Measurements from ENCODE around the gene ZDHHC11B. TPM values are rescaled to one million over a fixed set of nuclear protein-coding genes. Genes with fewer than 3 reads are reported as not detected.

ZDHHC11B gene
- total and polyA plus RNA-seq, 2 experiments from 2014 or later, result 4.2 to 4.4 TPM

DNA sequence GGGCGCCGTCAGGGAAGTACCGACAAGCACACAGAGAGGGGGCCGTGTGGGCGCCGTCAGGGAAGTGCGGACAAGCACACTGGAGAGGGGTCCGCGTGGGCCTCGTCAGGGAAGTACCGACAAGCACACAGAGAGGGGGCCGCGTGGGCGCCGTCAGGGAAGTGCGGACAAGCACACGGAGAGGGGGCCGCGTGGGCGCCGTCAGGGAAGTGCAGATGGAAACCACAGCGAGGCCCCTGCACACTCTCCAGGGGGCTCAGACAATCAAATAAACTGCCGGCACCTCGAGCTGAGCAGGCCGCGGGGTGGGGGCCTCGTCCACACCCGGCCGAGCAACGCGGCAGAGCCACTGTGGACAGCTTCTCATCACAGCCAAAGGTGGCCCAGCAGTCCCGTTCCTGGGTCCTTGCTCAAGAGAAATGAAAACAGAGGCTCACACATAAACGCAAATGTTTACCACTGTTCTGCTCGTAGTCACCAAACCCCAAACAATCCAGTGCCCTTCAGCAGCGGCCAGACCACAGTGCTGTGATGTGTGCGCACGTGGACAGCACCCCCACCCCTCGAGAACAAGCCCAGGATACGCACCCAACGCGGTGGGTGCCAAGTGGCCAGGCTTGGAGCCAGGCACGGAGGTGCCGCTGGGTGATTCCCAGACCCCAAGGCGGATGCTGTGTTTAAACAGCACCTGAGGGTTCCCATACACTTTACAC is 116.1 kb downstream of the ZDHHC11B start:
- Histone ChIP-seq H3K9me3 (ENCODE audit: low read depth) (no peaks in the 10 kb centered on the region), H3K4me3 (no peak overlapping the region), H3K36me3 (no peaks in the 10 kb centered on the region), H3K27ac (no peak overlapping the region), H3K4me1 (ENCODE audit: low read depth) (peaks cover 8% of the 10 kb centered on the region), H3K27me3 (no peaks in the 10 kb centered on the region)
- DNase-seq (ENCODE audit: low read depth in 1 of 2, low spot score in 1 of 2), result no peak
- TF ChIP-seq, protein P1, sequence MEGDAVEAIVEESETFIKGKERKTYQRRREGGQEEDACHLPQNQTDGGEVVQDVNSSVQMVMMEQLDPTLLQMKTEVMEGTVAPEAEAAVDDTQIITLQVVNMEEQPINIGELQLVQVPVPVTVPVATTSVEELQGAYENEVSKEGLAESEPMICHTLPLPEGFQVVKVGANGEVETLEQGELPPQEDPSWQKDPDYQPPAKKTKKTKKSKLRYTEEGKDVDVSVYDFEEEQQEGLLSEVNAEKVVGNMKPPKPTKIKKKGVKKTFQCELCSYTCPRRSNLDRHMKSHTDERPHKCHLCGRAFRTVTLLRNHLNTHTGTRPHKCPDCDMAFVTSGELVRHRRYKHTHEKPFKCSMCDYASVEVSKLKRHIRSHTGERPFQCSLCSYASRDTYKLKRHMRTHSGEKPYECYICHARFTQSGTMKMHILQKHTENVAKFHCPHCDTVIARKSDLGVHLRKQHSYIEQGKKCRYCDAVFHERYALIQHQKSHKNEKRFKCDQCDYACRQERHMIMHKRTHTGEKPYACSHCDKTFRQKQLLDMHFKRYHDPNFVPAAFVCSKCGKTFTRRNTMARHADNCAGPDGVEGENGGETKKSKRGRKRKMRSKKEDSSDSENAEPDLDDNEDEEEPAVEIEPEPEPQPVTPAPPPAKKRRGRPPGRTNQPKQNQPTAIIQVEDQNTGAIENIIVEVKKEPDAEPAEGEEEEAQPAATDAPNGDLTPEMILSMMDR (IDR thresholded peaks at IDR 0.05; ENCODE audit: low read depth, low read length), result no peak

DNA sequence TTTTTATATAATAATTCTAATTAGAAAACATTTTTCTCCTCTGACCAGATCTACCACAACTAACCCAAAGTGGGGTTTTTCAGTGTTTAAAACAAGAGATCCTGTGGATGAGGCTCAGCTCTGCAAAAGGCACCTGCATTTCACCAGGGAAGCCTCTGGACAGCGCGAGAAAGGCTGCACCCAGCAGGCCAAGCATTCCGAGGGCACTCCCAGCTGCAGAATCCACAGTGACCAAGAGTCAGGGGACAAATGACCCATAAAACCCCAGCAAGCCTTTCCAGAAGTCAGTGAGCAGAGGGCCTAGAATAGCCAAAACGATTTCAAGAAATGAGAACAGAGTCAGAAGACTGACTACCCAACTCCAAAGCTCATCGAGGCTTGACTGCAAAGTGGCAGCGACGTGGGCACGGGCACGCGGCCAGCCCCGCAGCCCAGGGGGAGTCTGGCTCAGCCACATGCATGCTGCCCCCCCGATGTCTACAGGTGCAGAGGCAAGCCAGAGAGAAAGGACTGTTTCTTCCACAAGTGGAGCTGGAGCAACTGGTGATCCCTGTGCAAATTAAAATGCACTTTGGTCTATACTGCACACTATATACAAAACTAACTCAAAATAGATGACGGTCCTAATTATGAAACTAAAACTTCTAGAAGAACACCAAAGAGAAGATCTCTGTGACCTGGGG is 117.6 kb downstream of the ZDHHC11B start:
- Histone ChIP-seq H3K4me1 (ENCODE audit: low read depth) (no peaks in the 10 kb centered on the region), H3K9me3 (ENCODE audit: low read depth) (no peaks in the 10 kb centered on the region), H3K36me3 (no peaks in the 10 kb centered on the region), H3K4me3 (no peak overlapping the region), H3K27me3 (no peaks in the 10 kb centered on the region), H3K27ac (no peak overlapping the region)
- DNase-seq (ENCODE audit: low read depth in 1 of 2, low spot score in 1 of 2), result no peak
- TF ChIP-seq, protein P1 (IDR thresholded peaks at IDR 0.05; ENCODE audit: low read depth, low read length), result no peak

DNA sequence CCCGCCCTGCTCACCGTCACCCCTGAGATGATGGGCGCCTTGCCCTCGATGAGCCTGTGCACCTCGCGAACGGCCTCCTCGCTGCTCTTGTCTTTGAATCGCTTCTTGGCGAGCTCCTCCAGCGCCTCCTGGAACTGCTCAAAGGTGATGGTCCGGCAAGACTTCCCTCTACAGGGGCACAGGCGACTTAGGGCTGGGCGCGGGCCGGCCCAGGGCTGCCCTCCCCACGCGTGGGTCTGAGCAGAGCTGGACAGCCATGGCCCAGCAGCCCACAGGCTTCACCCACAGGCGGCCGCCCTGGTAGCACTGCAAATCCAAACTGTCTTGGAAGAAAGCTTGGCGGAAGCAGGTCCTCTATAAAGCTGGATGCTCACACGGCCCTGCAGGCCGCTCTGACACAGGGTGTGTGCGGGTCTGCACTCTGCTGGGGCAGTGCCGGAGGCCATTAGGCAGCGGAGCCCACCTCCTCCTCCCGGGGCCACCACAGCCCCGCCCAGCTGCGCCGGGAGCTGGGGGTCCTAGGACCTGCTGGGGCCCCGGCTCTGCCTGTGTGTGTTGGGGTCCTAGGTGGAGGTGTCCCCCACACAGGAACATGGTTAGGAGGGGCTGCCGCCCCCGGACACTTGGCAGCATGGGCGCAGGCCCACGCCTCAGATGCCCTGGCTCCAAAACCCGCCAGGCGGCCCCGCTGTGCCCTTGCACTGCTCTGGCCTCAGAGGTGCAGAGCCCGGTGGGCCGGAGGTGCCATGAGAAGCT is 118.4 kb downstream of the ZDHHC11B start:
- no peak overlapping the region for H3K4me3 ChIP-seq
- no peak overlapping the region for H3K27ac ChIP-seq
- H3K27me3 ChIP-seq, result no peaks in the 10 kb centered on the region
- TF ChIP-seq, protein P1 (IDR thresholded peaks at IDR 0.05; ENCODE audit: low read depth, low read length), result no peak
- no peaks in the 10 kb centered on the region for H3K36me3 ChIP-seq
- no peak for DNase-seq (ENCODE audit: low read depth in 1 of 2, low spot score in 1 of 2)
- no peaks in the 10 kb centered on the region for H3K9me3 ChIP-seq (ENCODE audit: low read depth)
- H3K4me1 ChIP-seq (ENCODE audit: low read depth), result no peaks in the 10 kb centered on the region

DNA sequence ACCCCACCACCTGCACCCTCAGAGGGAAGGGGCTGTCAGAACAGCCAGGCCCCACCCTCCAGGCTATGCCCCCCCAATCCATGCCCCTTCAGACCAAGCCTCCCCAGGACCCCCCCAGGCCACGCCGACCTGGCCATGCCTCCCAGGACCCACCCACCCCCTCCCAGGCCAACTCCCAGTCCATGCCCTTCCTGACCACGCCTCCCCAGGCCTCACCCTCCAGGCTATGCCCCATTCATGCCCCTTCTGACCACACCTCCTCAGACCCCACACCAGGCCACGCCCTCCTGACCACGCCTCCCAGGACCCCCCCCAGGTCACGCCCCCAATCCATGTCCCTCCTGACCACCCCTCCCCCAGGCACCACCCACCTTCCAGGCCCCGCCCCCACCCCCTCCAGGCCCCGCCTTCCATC is 119.0 kb downstream of the ZDHHC11B start:
- no peaks in the 10 kb centered on the region for H3K4me1 ChIP-seq (ENCODE audit: low read depth)
- TF ChIP-seq, protein P1 (IDR thresholded peaks at IDR 0.05; ENCODE audit: low read depth, low read length), result no peak
- no peak overlapping the region for H3K27ac ChIP-seq
- no peaks in the 10 kb centered on the region for H3K27me3 ChIP-seq
- H3K36me3 ChIP-seq, result no peaks in the 10 kb centered on the region
- no peak overlapping the region for H3K4me3 ChIP-seq
- DNase-seq (ENCODE audit: low read depth in 1 of 2, low spot score in 1 of 2), result no peak
- H3K9me3 ChIP-seq (ENCODE audit: low read depth), result no peaks in the 10 kb centered on the region

DNA sequence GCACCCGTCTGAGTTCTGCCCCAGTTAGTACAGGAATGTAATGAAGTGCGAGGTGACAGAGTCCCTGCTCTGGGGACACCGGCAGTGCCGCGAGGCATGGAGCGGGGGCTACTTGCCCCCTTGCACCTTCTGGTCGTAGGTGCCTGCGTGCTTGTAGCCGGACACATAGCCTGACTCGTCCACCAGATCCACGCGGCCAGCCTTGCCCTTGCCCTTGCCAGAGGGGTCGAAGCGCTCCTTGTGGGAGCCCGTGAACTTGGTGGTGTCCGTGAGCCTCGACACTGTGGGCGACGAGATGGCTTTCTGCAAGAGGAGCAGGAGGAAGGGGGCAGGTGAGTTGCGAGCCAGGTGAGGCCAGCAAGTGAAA is 119.6 kb downstream of the ZDHHC11B start:
- H3K4me3 ChIP-seq, result no peak overlapping the region

More for the DNA sequence above, 119.6 kb downstream of the ZDHHC11B start:
- Histone ChIP-seq H3K9me3 (ENCODE audit: low read depth) (no peaks in the 10 kb centered on the region), H3K36me3 (no peaks in the 10 kb centered on the region), H3K27ac (no peak overlapping the region), H3K4me1 (ENCODE audit: low read depth) (no peaks in the 10 kb centered on the region), H3K27me3 (no peaks in the 10 kb centered on the region)
- TF ChIP-seq, protein P1 (IDR thresholded peaks at IDR 0.05; ENCODE audit: low read depth, low read length), result no peak
- DNase-seq (ENCODE audit: low read depth in 1 of 2, low spot score in 1 of 2), result no peak
